Embryonic facial prominence (tissue), 1 donor: ENCODE results near the gene RXRA.

Experiments used
- DNase-seq: peaks from one replicate; pipeline ENCODE4 v3.0.0-alpha.2; 2016; ENCODE audit errors: extremely low spot score

Gene RXRA

DNA sequence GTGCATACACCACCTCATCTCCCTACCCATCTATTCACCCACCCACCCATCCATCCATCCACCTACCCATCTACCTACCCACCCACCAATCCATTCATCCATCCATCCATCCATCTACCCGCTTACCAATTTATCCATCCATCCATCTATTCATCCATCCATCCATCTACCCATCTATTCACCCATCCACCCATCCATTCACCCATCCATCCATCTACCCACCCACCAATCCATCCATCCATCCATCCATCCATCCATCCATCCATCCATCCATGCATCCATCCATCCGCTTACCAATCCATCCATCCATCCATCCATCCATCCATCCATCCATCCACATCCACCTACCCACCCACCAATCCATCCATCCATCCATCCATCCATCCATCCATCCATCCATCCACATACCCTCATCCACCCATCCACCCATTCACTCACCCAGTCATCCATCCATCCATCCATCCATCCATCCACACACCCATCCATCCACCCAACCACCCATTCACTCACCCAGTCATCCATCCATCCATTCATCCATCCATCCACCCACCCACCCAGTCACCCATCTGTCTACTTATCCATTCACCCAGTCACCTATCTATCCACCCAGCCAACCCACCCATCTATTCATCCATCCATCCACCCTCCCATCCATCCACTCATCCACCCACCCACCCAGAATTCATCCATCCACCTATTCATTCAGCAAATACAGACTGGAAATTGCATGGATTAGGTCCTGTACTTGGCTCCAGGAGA, 125.6 kb downstream of the RXRA start:
- DNase-seq, result no peak

DNA sequence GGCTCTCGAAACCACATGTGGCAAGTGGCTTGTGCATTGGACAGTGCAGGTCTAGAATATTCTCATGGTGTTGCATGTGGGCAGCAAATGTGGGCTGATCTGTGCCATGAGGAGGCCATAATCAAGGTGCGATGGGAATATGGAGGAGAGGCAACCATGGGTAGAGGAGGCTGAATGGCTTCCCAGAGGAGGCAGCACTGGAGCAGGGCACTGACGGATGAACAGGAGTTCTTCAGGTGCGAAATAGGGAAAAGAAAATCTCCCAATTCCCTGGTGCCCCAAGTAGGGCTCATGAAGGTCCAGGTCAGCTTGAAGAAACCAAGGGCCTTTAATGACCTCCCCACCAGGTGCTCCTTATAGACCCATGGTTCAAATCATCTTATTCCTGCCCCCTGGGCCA, 126.5 kb downstream of the RXRA start:
- DNase-seq, result no peak

DNA sequence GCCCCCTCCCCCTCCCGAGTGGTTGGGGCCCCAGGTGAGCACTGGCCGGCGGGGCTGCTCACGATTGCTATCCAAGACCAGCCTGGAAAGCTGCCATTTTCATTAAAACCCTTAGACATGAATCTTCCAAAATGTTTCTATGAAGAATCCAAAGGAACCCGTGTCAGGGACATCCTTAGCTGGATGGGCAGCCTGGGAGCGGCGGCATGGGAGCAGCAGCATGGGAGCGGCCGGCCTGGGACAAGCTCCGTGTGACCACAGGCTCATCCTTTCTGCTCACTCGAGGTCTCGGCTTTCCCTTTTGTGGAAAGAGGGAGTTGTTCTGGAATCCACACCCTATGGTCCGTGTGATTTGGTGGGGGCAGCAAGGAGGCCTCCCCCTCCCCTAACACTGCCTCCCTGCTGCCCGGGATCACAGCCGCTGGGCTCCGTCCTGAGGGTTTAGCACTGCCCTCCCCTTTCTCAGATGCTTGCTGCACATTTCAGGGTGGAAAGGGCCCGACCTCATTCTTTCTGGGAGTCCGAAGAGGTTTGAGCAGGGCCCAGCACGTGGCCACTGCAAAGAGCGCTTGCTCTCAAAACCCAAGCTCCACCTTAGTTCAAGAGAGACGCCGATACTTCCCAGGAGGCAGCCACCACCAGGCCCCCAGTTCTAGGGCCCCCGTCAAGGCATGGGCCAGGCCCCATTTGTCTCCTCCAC, 127.7 kb downstream of the RXRA start:
- no peak for DNase-seq

- DNase-seq, result no peak
Observed at GRCh38 chr9:134454476-134454857, 128.2 kb downstream of the RXRA start.

- no peak for DNase-seq
Observed at GRCh38 chr9:134455021-134455471, 128.8 kb downstream of the RXRA start.

DNA sequence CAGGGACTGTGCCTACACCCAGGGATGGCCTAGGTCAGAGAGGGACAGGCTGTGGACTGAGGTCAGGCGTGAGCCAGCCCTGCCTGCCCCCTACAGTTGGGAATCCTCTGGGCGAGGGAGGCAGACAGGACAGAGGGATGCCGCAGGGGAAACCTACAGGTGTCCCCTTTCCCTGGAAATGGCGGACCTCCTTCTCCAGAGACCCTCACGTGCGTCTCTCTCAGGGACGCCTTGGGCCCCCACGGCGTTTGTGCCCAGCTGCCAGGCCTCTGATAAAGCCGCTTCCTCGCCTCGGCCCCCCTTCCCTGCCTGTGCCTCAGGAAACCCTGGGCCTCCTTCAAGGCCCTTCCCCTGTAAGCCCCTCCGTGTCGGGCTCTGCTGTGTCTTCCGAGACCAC, 129.3 kb downstream of the RXRA start:
- DNase-seq, result no peak

DNA sequence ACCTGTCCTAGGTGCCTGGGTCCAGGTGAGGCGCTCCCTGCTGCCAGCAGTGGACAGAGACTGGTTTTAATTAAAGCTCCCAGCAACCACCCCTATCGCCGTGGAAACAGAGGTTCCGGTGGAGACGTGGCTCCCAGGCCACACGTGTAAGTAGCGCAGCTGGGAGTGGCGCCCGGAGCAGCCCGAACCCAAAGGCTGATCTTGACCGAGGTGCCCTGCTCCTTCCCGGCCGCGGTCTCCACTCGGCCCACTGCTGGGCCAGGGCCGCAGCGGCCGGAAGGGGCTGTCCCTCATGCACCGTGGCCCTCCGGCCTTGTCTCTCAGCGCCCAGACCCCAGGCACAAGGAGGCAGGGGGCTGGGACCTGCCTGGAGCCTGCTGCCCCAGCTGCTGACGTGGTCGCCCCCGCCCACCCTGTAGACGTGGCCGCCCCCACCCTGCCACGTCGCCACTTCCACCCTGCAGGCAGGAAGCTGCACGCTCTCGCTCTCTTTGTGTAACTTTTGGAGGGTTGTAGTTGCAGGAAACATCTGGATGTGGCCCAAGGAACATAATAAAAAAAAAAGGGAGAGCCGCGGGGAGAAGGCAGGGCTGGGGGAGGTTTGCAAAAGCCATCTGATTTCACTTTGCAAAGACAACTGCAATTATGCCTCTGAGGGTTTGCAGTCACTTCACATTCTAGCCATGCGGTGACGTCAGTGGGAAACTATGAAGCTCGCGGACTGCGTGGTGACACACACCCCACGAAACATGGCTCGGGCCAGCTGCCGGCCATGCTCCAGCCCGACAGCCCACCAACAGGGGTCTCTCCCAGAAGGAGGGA, 129.9 kb downstream of the RXRA start:
- peak; percentile 93 for DNase-seq

GRCh38 chr9:134456756-134457305, 130.6 kb downstream of the RXRA start:
- DNase-seq, result no peak

- DNase-seq, result no peak
Observed at GRCh38 chr9:134457321-134458206, 131.3 kb downstream of the RXRA start.

GRCh38 chr9:134458207-134459108, 132.2 kb downstream of the RXRA start:
- DNase-seq, result no peak

DNA sequence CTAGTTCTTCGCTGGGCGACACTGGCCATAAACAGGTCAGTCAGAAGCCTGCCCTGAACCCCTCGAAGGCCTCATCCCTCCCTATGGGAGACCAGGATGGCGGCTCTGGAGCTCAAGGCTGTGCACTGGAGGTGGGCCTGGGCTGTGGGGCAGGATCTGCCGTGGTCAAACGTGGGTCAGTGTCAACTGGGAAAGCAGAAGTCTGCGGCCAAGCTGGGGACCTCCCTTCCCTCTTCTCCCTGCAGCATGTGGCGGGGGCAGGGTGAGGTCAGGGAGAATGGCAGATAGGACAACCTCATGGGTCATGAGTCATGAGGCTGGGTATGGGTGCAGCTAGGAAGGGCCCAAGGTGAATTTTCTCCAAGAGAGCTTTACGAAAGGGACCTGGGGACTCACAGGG, 132.9 kb downstream of the RXRA start:
- no peak for DNase-seq

GRCh38 chr9:134459573-134459972, 133.3 kb downstream of the RXRA start:
- no peak for DNase-seq

GRCh38 chr9:134460206-134460605, 134.0 kb downstream of the RXRA start:
- no peak for DNase-seq

- no peak for DNase-seq
Observed at GRCh38 chr9:134460896-134461295, 134.6 kb downstream of the RXRA start.

DNA sequence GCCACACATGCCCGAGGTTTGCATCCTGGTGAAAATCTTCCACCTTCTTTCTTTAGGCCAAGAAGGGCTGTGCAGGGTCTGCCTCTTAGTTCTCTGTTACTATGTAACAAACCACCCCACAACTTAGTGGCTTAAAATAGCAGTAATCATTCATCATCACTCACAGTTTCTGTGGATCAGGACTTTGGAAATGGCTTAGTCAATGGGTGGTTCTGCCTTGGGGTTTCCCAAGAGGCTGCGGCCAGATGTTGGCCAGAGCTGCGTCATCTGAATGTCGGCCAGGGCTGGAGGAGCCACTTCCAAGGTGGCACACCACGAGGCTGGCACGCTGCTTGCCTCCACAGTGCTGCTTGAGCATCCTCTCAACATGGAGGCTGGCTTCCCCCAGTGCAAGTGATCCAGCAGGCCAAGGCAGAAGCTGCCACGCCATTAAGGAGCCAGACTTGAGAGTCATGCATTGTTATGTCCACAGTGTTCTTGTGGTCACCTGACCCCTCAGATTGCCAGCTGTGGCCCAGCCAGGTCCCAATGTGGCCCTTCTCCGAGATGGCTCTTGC, 135.2 kb downstream of the RXRA start:
- DNase-seq, result no peak

DNA sequence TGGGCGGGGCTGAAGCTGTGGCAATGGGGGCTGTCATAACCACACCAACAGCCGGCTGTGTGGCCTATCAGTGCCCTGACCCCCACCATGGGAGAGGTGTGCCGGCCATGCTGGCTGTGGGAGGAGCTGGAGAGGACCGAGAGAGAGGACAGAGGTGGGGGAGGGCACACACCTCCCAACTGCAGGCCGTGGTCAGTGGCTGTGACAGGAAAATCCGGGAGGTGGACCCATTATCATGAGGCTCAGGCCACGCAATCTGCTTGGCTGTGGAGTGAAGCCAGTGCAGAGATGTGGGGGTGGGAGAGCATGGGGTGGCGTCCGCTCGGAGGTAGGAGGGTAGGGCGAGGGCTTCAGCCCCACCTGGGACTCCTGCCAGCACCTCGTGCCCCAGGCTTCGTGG, 136.1 kb downstream of the RXRA start:
- DNase-seq, result no peak

DNA sequence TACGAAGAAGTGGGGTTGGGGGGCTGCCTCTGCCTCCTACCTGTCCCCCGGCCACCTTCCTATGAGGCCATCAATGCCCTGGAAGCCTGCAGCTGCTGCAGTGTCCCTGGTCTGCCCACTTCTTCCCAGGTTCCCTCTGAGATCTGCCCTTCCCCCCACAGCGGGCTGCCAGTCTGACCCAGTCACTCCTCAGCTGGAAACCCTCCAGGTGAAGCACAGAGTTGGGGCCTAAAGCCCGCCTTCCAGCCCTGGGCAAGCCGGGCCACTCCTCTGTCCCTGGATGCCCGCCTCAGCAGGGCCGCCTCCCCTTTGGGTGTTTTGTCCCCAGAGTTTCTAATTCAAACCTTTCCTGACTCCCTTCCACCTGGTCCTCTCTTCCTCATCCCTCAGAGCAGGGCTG, 137.0 kb downstream of the RXRA start:
- no peak for DNase-seq

DNA sequence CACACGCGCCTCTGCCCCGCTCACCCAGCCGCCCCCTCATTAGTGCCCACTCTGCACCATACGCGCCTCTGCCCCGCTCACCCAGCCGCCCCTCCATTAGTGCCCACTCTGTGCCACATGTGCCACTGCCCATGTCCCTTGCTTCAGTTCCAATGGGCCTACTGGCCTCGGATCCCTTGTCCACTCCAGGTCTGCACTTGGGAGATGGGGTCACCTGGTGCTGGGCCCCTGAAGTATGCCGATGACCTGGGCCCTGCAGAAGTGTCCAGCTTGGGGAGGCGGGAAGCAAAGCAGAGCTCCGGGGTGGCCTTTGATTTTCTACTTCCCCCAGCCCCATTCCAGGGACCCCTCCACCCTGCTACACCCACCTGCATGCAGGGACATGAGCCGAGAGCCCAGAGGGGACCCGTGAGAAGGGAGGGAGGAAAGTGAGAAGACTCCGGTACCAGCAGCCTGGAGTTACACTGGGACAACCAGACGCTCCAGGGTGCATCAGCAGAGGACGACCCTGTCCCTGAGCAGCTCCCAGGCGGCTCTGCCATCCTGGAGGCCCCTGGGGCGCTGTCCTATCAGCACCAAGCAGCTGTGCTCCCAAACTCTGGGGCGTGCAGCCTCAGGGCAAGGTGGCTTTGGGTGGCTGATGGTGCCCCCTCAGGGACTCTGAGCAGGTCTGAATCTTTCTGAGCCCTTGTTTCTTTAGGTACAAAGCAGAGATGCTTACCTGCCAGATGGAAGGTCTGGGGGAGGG, 140.8 kb downstream of the RXRA start:
- no peak for DNase-seq

DNA sequence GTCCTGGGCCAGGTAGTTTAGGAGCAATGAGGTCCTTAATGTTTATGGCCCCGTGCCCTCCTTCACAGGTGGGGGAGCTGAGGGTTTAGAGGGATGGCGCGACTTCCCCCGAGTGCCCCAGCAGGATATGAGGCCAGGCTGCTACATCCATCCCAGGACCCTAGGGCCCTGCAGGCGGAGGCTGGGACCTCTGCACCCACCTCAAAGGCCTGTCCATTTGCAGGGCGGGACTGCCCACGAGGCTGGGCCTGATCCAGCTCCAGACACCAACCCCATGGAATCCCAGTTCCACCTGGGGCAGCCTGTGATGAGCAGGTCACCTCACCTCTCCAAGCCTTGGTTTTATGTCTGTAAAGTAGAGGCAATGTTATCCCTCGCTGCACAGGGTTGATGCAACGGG, 142.1 kb downstream of the RXRA start:
- DNase-seq, result no peak
